ENCODE data around the gene TIMM8B.
"Not testable (repeated sequence)": the region's sequence is repeated elsewhere in the genome, so short reads cannot be mapped to it uniquely, and the experiment has no call there.

Gene TIMM8B

GRCh38 chr11:112086422-112087191 is at the start of gene TIMM8B, which contains the start of gene SDHD:
TSS of gene TIMM8B (minus strand) at chr11:112086756. CDS start at chr11:112086723, 33 bp downstream.
TSS of gene SDHD (plus strand) at chr11:112086873. CDS start at chr11:112086908, 35 bp downstream.
- DNase-seq (ENCODE audit: low read depth in 2 of 2, low spot score in 1 of 2) = peak; percentile 89 to 91

GRCh38 chr11:112134473-112134872 is 47.9 kb upstream of the TIMM8B start:
- no peak for DNase-seq (ENCODE audit: low read depth in 2 of 2, low spot score in 1 of 2)

GRCh38 chr11:112132737-112133136 is 46.2 kb upstream of the TIMM8B start:
- no peak for DNase-seq (ENCODE audit: low read depth in 2 of 2, low spot score in 1 of 2)

- no peak for DNase-seq (ENCODE audit: low read depth in 2 of 2, low spot score in 1 of 2)
Observed at GRCh38 chr11:112129656-112130055, 43.1 kb upstream of the TIMM8B start.

- no peak for DNase-seq (ENCODE audit: low read depth in 2 of 2, low spot score in 1 of 2)
Observed at GRCh38 chr11:112128483-112129121, 42.0 kb upstream of the TIMM8B start.

- DNase-seq (ENCODE audit: low read depth in 2 of 2, low spot score in 1 of 2) = no peak
Observed at GRCh38 chr11:112127056-112127455, 40.5 kb upstream of the TIMM8B start.

GRCh38 chr11:112123129-112123528 is 36.6 kb upstream of the TIMM8B start:
- DNase-seq (ENCODE audit: low read depth in 2 of 2, low spot score in 1 of 2) = no peak

GRCh38 chr11:112121981-112122615 is 35.5 kb upstream of the TIMM8B start:
- DNase-seq (ENCODE audit: low read depth in 2 of 2, low spot score in 1 of 2) = no peak

GRCh38 chr11:112118176-112118575 is 31.6 kb upstream of the TIMM8B start:
- DNase-seq (ENCODE audit: low read depth in 2 of 2, low spot score in 1 of 2) = no peak

GRCh38 chr11:112115386-112115785 is 28.8 kb upstream of the TIMM8B start:
- no peak for DNase-seq (ENCODE audit: low read depth in 2 of 2, low spot score in 1 of 2)

- DNase-seq (ENCODE audit: low read depth in 2 of 2, low spot score in 1 of 2) = no peak
Observed at GRCh38 chr11:112114460-112114859, 27.9 kb upstream of the TIMM8B start.

GRCh38 chr11:112113539-112114457 is 27.2 kb upstream of the TIMM8B start:
- DNase-seq (ENCODE audit: low read depth in 2 of 2, low spot score in 1 of 2) = no peak

GRCh38 chr11:112106070-112106469 is 19.5 kb upstream of the TIMM8B start:
- no peak for DNase-seq (ENCODE audit: low read depth in 2 of 2, low spot score in 1 of 2)

GRCh38 chr11:112103446-112103845 is 16.9 kb upstream of the TIMM8B start:
- DNase-seq (ENCODE audit: low read depth in 2 of 2, low spot score in 1 of 2) = no peak

- no peak for DNase-seq (ENCODE audit: low read depth in 2 of 2, low spot score in 1 of 2)
Observed at GRCh38 chr11:112100462-112100861, 13.9 kb upstream of the TIMM8B start.

- no peak for DNase-seq (ENCODE audit: low read depth in 2 of 2, low spot score in 1 of 2)
Observed at GRCh38 chr11:112097734-112098528, 11.4 kb upstream of the TIMM8B start.

- no peak for DNase-seq (ENCODE audit: low read depth in 2 of 2, low spot score in 1 of 2)
Observed at GRCh38 chr11:112096194-112096593, 9.6 kb upstream of the TIMM8B start.

- DNase-seq (ENCODE audit: low read depth in 2 of 2, low spot score in 1 of 2) = not testable (repeated sequence)
Observed at GRCh38 chr11:112095302-112095701, 8.7 kb upstream of the TIMM8B start.

- no peak for DNase-seq (ENCODE audit: low read depth in 2 of 2, low spot score in 1 of 2)
Observed at GRCh38 chr11:112087212-112087611, 656 bp upstream of the TIMM8B start.

GRCh38 chr11:112085822-112086421 is 634 bp downstream of the TIMM8B start:
- no peak for DNase-seq (ENCODE audit: low read depth in 2 of 2, low spot score in 1 of 2)
